HEK293 (cell line): ENCODE results near the gene CHRNA4.
"Not testable (repeated sequence)": the region's sequence is repeated elsewhere in the genome, so short reads cannot be mapped to it uniquely, and the experiment has no call there.

Source experiments
- CTCF ChIA-PET: fragments of 350-600 bp; formaldehyde crosslinking; extraction: SDS; loops from one replicate; lab custom pipeline; 2021; ENCODE audit warnings: antibody characterized with exemption; lab: Yijun Ruan, JAX
- POLR2A ChIA-PET: fragments of 300-600 bp; formaldehyde crosslinking; extraction: SDS; loops from one replicate; lab custom pipeline; 2020; ENCODE audit warnings: antibody characterized with exemption, inconsistent platforms; lab: Yijun Ruan, JAX
- H3K27ac ChIP-seq: fragments of 200-500 bp; sonication (Bioruptor generic); 2 replicates; pipeline ENCODE4 v1.5.1; 2014; ENCODE audit warnings: low read depth, low read length, control low read depth, inconsistent platforms; ENCODE audit errors: extremely low read depth
- H3K36me3 ChIP-seq, 2 experiments: fragments of 200-500 bp in 1 of 2; sonication (Bioruptor generic) in 1 of 2; 1 replicate in 1 of 2; 2 replicates in 1 of 2; pipeline ENCODE4 v1.5.1; 2014 to 2017; ENCODE audit warnings: inconsistent platforms in 2 of 2, low read length in 2 of 2; ENCODE audit not compliant: control insufficient read depth in 2 of 2, insufficient read depth in 1 of 2
- H3K4me1 ChIP-seq: fragments of 200-500 bp; sonication (Bioruptor generic); 2 replicates; pipeline ENCODE4 v1.5.1; 2014; ENCODE audit warnings: mild to moderate bottlenecking, low read length, inconsistent platforms; ENCODE audit not compliant: control insufficient read depth, insufficient read depth
- H3K4me3 ChIP-seq: 2 replicates; pipeline ENCODE4 v1.5.1; 2011; ENCODE audit warnings: low read depth, mild to moderate bottlenecking, control low read depth, low read length, moderate library complexity
- H3K9me3 ChIP-seq: fragments of 200-500 bp; sonication (Bioruptor generic); 2 replicates; pipeline ENCODE4 v1.5.1; 2014; ENCODE audit warnings: low read depth, low read length, inconsistent platforms; ENCODE audit not compliant: control insufficient read depth, insufficient read depth
- GLIS1 ChIP-seq: fragments of 450-650 bp; formaldehyde crosslinking; IDR thresholded peaks from 2 replicates; pipeline ENCODE4 v1.5.1; 2016; ENCODE audit warnings: missing biosample characterization, missing genetic modification characterization
- TCF7L2 ChIP-seq: IDR thresholded peaks from 2 replicates; pipeline ENCODE4 v1.6.1; 2011; ENCODE audit warnings: low read depth, mild to moderate bottlenecking, inconsistent platforms, low read length, moderate library complexity, borderline replicate concordance
- YY2 ChIP-seq: fragments of 450-650 bp; formaldehyde crosslinking; IDR thresholded peaks from 2 replicates; pipeline ENCODE4 v1.5.1; 2016; ENCODE audit warnings: missing biosample characterization, missing genetic modification characterization
- ZFP37 ChIP-seq: fragments of 450-650 bp; formaldehyde crosslinking; IDR thresholded peaks from 2 replicates; pipeline ENCODE4 v1.5.1; 2016; ENCODE audit warnings: missing biosample characterization, missing genetic modification characterization
- ZNF157 ChIP-seq: fragments of 450-650 bp; formaldehyde crosslinking; IDR thresholded peaks from 2 replicates; pipeline ENCODE4 v1.5.1; 2016; ENCODE audit warnings: missing biosample characterization, missing genetic modification characterization
- ZNF16 ChIP-seq: fragments of 450-650 bp; formaldehyde crosslinking; IDR thresholded peaks from 2 replicates; pipeline ENCODE4 v1.5.1; 2016; ENCODE audit warnings: low read depth, missing biosample characterization, missing genetic modification characterization
- ZNF19 ChIP-seq: fragments of 450-650 bp; formaldehyde crosslinking; IDR thresholded peaks from 2 replicates; pipeline ENCODE4; 2016; ENCODE audit warnings: missing biosample characterization, missing genetic modification characterization, low read depth
- ZNF211 ChIP-seq: fragments of 450-650 bp; formaldehyde crosslinking; IDR thresholded peaks from 2 replicates; pipeline ENCODE4 v1.5.1; 2016; ENCODE audit warnings: low read depth, missing biosample characterization, missing genetic modification characterization
- ZNF248 ChIP-seq: fragments of 450-650 bp; formaldehyde crosslinking; IDR thresholded peaks from 2 replicates; pipeline ENCODE4 v1.5.1; 2017; ENCODE audit warnings: missing biosample characterization, missing genetic modification characterization
- ZNF266 ChIP-seq: fragments of 450-650 bp; formaldehyde crosslinking; IDR thresholded peaks from 2 replicates; pipeline ENCODE4 v1.5.1; 2016; ENCODE audit warnings: missing biosample characterization, missing genetic modification characterization, low read depth
- ZNF350 ChIP-seq: fragments of 450-650 bp; formaldehyde crosslinking; IDR thresholded peaks from 2 replicates; pipeline ENCODE4 v1.5.0; 2017; ENCODE audit warnings: missing biosample characterization, mild to moderate bottlenecking, missing genetic modification characterization
- ZNF629 ChIP-seq: fragments of 450-650 bp; formaldehyde crosslinking; IDR thresholded peaks from 2 replicates; pipeline ENCODE4 v1.5.1; 2017; ENCODE audit warnings: missing biosample characterization, missing genetic modification characterization
- ZNF776 ChIP-seq: fragments of 450-650 bp; formaldehyde crosslinking; IDR thresholded peaks from 2 replicates; pipeline ENCODE4 v1.5.0; 2017; ENCODE audit warnings: missing biosample characterization, missing genetic modification characterization, borderline replicate concordance
- ZNF837 ChIP-seq: fragments of 450-650 bp; formaldehyde crosslinking; IDR thresholded peaks from 2 replicates; pipeline ENCODE4 v1.5.1; 2016; ENCODE audit warnings: missing biosample characterization, missing genetic modification characterization
- ZNF843 ChIP-seq: fragments of 450-650 bp; formaldehyde crosslinking; IDR thresholded peaks from 2 replicates; pipeline ENCODE4 v1.5.1; 2016; ENCODE audit warnings: missing biosample characterization, missing genetic modification characterization
- TF ChIP-seq, protein P1 (sequence below): fragments of 450-650 bp; formaldehyde crosslinking; IDR thresholded peaks from 2 replicates; pipeline ENCODE4 v1.5.1; 2016; ENCODE audit warnings: missing biosample characterization, missing genetic modification characterization
- TF ChIP-seq, protein P2 (sequence below): fragments of 450-650 bp; IDR thresholded peaks from 2 replicates; pipeline ENCODE4 v1.5.1; 2018; ENCODE audit warnings: missing biosample characterization, missing genetic modification characterization
- TF ChIP-seq, protein P3 (sequence below): fragments of 450-650 bp; formaldehyde crosslinking; IDR thresholded peaks from 2 replicates; pipeline ENCODE4 v1.5.1; 2016; ENCODE audit warnings: missing biosample characterization, missing genetic modification characterization, borderline replicate concordance

Gene CHRNA4

DNA sequence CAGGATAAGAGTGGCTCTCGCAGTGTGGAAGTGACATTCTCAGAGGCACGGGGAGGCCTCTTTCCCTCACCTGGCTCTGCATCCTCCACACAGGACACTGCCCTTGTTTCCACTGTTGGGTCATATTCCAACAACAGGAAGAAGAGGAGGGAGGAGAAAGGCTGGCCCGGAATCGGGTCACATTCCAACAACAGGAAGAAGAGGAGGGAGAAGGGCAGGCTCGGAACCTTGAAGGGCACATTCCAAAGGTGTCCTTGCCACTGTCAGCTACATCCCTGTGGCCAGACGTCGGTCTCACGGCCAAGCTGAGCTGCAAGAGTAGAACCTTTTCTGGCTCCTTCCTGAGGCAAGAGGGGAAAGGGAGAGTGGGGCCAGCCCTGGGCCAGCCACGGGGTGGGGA, 25.4 kb downstream of the CHRNA4 start (continued):
- no peak for TF ChIP-seq ZNF350 (tag by site-specific recombination)

DNA sequence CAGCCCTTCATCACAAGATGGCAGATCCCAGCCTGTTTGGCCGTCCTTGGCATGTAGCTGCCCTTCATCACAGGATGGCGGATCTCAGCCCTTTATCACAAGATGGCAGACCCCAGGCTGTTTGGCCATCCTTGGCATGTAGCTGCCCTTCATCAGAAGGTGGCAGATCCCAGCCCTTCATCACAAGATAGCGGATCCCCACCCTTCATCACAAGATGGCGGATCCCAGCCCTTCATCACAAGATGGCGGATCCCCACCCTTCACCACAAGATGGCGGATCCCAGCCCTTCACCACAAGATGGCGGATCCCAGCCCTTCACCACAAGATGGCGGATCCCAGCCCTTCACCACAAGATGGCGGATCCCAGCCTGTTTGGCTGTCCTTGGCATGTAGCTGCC, 26.1 kb downstream of the CHRNA4 start:
- H3K4me1 ChIP-seq, CTCF ChIA-PET, H3K4me3 ChIP-seq, H3K27ac ChIP-seq, POLR2A ChIA-PET, H3K9me3 ChIP-seq, H3K36me3 ChIP-seq: not testable (repeated sequence)
- TF ChIP-seq YY2 (tag by site-specific recombination) = peak; percentile 94

DNA sequence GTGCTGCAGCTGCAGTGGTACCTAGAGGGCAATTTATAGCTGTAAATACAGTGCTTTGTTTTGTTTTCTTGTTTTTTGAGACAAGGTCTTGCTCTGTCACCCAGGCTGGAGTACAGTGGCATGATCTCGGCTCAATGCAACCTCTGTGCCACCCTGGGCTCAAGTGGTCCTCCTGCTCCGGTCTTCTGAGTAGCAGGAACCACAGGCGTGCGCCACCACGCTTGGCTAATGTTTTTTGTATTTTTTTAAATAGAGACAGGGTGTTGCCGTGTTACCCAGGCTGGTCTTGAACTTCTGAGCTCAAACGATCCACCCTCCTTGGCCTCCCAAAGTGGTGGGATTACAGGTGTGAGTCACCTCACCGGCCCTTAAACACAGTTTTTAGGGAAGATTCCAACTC, 26.8 kb downstream of the CHRNA4 start:
- ChIA-PET CTCF (interaction anchor here (1.9 kb wide), 1 partner anchor 25 kb away, joined by 6 read pairs; no protein-coding TSS in a partner anchor), POLR2A (no interaction called here)
- no peak overlapping the region for H3K27ac ChIP-seq
- TF ChIP-seq ZNF16 (tag by site-specific recombination) (no peak), ZNF19 (tag by site-specific recombination) (no peak), ZNF837 (tag by site-specific recombination) (no peak), ZFP37 (tag by site-specific recombination) (no peak), ZNF266 (tag by site-specific recombination) (no peak), ZNF776 (tag by site-specific recombination) (no peak), ZNF157 (tag by site-specific recombination) (no peak), ZNF843 (tag by site-specific recombination) (no peak), TCF7L2 (no peak), ZNF211 (no peak), ZNF629 (no peak), GLIS1 (tag by site-specific recombination) (no peak), ZNF248 (tag by site-specific recombination) (no peak)
- TF ChIP-seq, protein P1, sequence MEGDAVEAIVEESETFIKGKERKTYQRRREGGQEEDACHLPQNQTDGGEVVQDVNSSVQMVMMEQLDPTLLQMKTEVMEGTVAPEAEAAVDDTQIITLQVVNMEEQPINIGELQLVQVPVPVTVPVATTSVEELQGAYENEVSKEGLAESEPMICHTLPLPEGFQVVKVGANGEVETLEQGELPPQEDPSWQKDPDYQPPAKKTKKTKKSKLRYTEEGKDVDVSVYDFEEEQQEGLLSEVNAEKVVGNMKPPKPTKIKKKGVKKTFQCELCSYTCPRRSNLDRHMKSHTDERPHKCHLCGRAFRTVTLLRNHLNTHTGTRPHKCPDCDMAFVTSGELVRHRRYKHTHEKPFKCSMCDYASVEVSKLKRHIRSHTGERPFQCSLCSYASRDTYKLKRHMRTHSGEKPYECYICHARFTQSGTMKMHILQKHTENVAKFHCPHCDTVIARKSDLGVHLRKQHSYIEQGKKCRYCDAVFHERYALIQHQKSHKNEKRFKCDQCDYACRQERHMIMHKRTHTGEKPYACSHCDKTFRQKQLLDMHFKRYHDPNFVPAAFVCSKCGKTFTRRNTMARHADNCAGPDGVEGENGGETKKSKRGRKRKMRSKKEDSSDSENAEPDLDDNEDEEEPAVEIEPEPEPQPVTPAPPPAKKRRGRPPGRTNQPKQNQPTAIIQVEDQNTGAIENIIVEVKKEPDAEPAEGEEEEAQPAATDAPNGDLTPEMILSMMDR (tag by site-specific recombination) = no peak
- TF ChIP-seq, protein P2, sequence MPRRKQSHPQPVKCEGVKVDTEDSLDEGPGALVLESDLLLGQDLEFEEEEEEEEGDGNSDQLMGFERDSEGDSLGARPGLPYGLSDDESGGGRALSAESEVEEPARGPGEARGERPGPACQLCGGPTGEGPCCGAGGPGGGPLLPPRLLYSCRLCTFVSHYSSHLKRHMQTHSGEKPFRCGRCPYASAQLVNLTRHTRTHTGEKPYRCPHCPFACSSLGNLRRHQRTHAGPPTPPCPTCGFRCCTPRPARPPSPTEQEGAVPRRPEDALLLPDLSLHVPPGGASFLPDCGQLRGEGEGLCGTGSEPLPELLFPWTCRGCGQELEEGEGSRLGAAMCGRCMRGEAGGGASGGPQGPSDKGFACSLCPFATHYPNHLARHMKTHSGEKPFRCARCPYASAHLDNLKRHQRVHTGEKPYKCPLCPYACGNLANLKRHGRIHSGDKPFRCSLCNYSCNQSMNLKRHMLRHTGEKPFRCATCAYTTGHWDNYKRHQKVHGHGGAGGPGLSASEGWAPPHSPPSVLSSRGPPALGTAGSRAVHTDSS (tag by site-specific recombination) = no peak
- TF ChIP-seq, protein P3, sequence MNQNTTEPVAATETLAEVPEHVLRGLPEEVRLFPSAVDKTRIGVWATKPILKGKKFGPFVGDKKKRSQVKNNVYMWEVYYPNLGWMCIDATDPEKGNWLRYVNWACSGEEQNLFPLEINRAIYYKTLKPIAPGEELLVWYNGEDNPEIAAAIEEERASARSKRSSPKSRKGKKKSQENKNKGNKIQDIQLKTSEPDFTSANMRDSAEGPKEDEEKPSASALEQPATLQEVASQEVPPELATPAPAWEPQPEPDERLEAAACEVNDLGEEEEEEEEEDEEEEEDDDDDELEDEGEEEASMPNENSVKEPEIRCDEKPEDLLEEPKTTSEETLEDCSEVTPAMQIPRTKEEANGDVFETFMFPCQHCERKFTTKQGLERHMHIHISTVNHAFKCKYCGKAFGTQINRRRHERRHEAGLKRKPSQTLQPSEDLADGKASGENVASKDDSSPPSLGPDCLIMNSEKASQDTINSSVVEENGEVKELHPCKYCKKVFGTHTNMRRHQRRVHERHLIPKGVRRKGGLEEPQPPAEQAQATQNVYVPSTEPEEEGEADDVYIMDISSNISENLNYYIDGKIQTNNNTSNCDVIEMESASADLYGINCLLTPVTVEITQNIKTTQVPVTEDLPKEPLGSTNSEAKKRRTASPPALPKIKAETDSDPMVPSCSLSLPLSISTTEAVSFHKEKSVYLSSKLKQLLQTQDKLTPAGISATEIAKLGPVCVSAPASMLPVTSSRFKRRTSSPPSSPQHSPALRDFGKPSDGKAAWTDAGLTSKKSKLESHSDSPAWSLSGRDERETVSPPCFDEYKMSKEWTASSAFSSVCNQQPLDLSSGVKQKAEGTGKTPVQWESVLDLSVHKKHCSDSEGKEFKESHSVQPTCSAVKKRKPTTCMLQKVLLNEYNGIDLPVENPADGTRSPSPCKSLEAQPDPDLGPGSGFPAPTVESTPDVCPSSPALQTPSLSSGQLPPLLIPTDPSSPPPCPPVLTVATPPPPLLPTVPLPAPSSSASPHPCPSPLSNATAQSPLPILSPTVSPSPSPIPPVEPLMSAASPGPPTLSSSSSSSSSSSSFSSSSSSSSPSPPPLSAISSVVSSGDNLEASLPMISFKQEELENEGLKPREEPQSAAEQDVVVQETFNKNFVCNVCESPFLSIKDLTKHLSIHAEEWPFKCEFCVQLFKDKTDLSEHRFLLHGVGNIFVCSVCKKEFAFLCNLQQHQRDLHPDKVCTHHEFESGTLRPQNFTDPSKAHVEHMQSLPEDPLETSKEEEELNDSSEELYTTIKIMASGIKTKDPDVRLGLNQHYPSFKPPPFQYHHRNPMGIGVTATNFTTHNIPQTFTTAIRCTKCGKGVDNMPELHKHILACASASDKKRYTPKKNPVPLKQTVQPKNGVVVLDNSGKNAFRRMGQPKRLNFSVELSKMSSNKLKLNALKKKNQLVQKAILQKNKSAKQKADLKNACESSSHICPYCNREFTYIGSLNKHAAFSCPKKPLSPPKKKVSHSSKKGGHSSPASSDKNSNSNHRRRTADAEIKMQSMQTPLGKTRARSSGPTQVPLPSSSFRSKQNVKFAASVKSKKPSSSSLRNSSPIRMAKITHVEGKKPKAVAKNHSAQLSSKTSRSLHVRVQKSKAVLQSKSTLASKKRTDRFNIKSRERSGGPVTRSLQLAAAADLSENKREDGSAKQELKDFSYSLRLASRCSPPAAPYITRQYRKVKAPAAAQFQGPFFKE = no peak
- TF ChIP-seq, all 188 proteins: peak for 0
- Histone ChIP-seq H3K4me3 (no peak overlapping the region), H3K9me3 (no peaks in the 10 kb centered on the region), H3K4me1 (no peaks in the 10 kb centered on the region), H3K36me3 (no peaks in the 10 kb centered on the region)
